ENCODE results near the gene MBNL3. TPM values are rescaled to one million over a fixed set of nuclear protein-coding genes. Genes with fewer than 3 reads are reported as not detected.

Gene MBNL3
- total RNA-seq, 1 experiment from 2014 or later: 2.6 TPM

DNA sequence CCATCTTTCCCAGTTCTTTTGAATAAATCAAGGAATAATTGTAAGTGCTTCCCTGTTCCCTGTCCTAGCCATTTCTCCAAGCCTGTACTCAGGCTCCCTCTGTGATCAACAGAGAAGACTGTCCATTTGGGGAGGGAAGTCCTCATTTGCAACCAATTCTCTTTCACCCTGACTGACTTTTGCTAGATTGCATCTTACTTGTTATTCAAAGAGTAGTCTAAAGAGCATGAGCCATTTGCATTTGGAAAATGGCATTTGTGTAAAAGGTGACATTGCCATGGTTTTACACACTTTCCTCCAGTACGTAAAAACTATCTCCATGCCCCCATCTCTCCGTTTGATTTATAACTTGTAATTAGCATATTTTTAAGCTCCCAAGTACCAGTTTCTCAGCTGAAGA lies 110.6 kb downstream of the MBNL3 start:
- H2BK5ac ChIP-seq (ENCODE audit: insufficient read length, low read length): no peak overlapping the region
- H3T11ph ChIP-seq (ENCODE audit: low read length): no peak overlapping the region
- no peak overlapping the region for H3K4ac ChIP-seq (ENCODE audit: low read depth, low read length)
- H3K56ac ChIP-seq (ENCODE audit: insufficient read length, low read depth, low read length): no peak overlapping the region
- no peaks in the 10 kb centered on the region for H3K27me3 ChIP-seq (ENCODE audit: insufficient read depth, low read length)
- H3K9me3 ChIP-seq (ENCODE audit: control insufficient read depth, low read depth, low read length): no peaks in the 10 kb centered on the region
- Mint-ChIP-seq H3K27ac (peak overlapping the region in 1 of 3 experiments; percentile 33; a peak in 1 of 7 replicates), H3K4me3 (no peak overlapping the region), H3K4me1 (peaks cover 5 to 8% of the 10 kb centered on the region in 2 experiments), H3K9me3 (no peaks in the 10 kb centered on the region), H3K27me3 (ENCODE audit: low read depth) (peaks cover 9% of the 10 kb centered on the region), H3K36me3 (ENCODE audit: insufficient read depth in 1 of 3, low read depth in 3 of 3) (no peaks in the 10 kb centered on the region)
- WGBS (ENCODE audit: extremely low coverage, insufficient read length, low lambda C conversion rate): no CpG with 5 or more reads among the region's 2 CpGs
- H3K79me2 ChIP-seq (ENCODE audit: insufficient read depth, low read length): no peaks in the 10 kb centered on the region
- H2BK20ac ChIP-seq (ENCODE audit: low read depth, low read length, poor library complexity, severe bottlenecking): no peak overlapping the region
- H3K14ac ChIP-seq (ENCODE audit: insufficient read depth, low read length): no peak overlapping the region
- H3K79me1 ChIP-seq (ENCODE audit: insufficient read depth, low read depth, low read length, poor library complexity, severe bottlenecking): no peaks in the 10 kb centered on the region
- H4K20me1 ChIP-seq (ENCODE audit: control insufficient read depth, insufficient read depth, insufficient read length): no peaks in the 10 kb centered on the region
- no peak overlapping the region for H2BK12ac ChIP-seq (ENCODE audit: insufficient read length, low read depth, low read length)
- TF ChIP-seq, protein P1, sequence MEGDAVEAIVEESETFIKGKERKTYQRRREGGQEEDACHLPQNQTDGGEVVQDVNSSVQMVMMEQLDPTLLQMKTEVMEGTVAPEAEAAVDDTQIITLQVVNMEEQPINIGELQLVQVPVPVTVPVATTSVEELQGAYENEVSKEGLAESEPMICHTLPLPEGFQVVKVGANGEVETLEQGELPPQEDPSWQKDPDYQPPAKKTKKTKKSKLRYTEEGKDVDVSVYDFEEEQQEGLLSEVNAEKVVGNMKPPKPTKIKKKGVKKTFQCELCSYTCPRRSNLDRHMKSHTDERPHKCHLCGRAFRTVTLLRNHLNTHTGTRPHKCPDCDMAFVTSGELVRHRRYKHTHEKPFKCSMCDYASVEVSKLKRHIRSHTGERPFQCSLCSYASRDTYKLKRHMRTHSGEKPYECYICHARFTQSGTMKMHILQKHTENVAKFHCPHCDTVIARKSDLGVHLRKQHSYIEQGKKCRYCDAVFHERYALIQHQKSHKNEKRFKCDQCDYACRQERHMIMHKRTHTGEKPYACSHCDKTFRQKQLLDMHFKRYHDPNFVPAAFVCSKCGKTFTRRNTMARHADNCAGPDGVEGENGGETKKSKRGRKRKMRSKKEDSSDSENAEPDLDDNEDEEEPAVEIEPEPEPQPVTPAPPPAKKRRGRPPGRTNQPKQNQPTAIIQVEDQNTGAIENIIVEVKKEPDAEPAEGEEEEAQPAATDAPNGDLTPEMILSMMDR (conservative IDR thresholded peaks at IDR 0.05): no peak
- H3K18ac ChIP-seq (ENCODE audit: insufficient read length, low read depth, low read length): no peak overlapping the region
- H3K9ac ChIP-seq (ENCODE audit: extremely low read depth, insufficient read length, low read length): no peak overlapping the region
- no peak overlapping the region for H3K23ac ChIP-seq (ENCODE audit: insufficient read length, low read depth, low read length)
- H3K4me2 ChIP-seq (ENCODE audit: insufficient read depth, insufficient read length, low read length): no peak overlapping the region
- H3K27ac ChIP-seq (ENCODE audit: insufficient read length, low read depth, low read length): no peak overlapping the region
- no peaks in the 10 kb centered on the region for H3K23me2 ChIP-seq (ENCODE audit: insufficient read length, low read depth, low read length, poor library complexity, severe bottlenecking)
- H2AFZ ChIP-seq (ENCODE audit: low read length): no peak overlapping the region
- H4K91ac ChIP-seq (ENCODE audit: insufficient read length, low read depth, low read length): no peak overlapping the region
- H2BK15ac ChIP-seq (ENCODE audit: low read depth, low read length): no peak overlapping the region
- H4K8ac ChIP-seq (replicated peaks; ENCODE audit: insufficient read length, low read depth, low read length): no peak overlapping the region
- no peak overlapping the region for H4K5ac ChIP-seq (ENCODE audit: insufficient read length, low read depth, low read length)
- H2AK5ac ChIP-seq (ENCODE audit: insufficient read length, low read length): no peak overlapping the region
- no peak overlapping the region for H2BK120ac ChIP-seq (ENCODE audit: low read depth, low read length, poor library complexity, severe bottlenecking)
- no peaks in the 10 kb centered on the region for H3K4me1 ChIP-seq (ENCODE audit: insufficient read depth, low read length)
- DNase-seq: no peak
